ENCODE data around the gene QKI. TPM values are rescaled to one million over a fixed set of nuclear protein-coding genes. Genes with fewer than 3 reads are reported as not detected.
A peak's percentile ranks its signal among the peaks of the same experiment; 100 is the strongest.

The QKI gene
- total RNA-seq, 1 experiment from 2014 or later = 176 TPM

GRCh38 chr6:163369628-163370365 is 44.7 kb upstream of the QKI start:
- H3K14ac ChIP-seq (ENCODE audit: insufficient read depth, low read length) = no peak overlapping the region
- H3K9me3 ChIP-seq (ENCODE audit: control insufficient read depth, low read depth, low read length) = no peaks in the 10 kb centered on the region
- Mint-ChIP-seq H3K27me3 (ENCODE audit: low read depth) (peaks cover 1% of the 10 kb centered on the region), H3K4me1 (peaks cover 3 to 5% of the 10 kb centered on the region in 2 experiments; a peak in 1 of 4 replicates), H3K36me3 (ENCODE audit: insufficient read depth in 1 of 3, low read depth in 3 of 3) (no peaks in the 10 kb centered on the region), H3K27ac (peak overlapping the region in 1 of 3 experiments; percentile 67; a peak in 1 of 7 replicates), H3K9me3 (no peaks in the 10 kb centered on the region), H3K4me3 (no peak overlapping the region)
- H2BK15ac ChIP-seq (ENCODE audit: low read depth, low read length) = no peak overlapping the region
- no peaks in the 10 kb centered on the region for H3K27me3 ChIP-seq (ENCODE audit: insufficient read depth, low read length)
- H3K18ac ChIP-seq (ENCODE audit: insufficient read length, low read depth, low read length) = no peak overlapping the region
- H3K4ac ChIP-seq (ENCODE audit: low read depth, low read length) = no peak overlapping the region
- H4K20me1 ChIP-seq (ENCODE audit: control insufficient read depth, insufficient read depth, insufficient read length) = no peaks in the 10 kb centered on the region
- peaks cover 4% of the 10 kb centered on the region; the same call in 1 of the 2 replicates for H3K4me1 ChIP-seq (ENCODE audit: insufficient read depth, low read length)
- H3T11ph ChIP-seq (ENCODE audit: low read length) = no peak overlapping the region
- TF ChIP-seq, protein P1, sequence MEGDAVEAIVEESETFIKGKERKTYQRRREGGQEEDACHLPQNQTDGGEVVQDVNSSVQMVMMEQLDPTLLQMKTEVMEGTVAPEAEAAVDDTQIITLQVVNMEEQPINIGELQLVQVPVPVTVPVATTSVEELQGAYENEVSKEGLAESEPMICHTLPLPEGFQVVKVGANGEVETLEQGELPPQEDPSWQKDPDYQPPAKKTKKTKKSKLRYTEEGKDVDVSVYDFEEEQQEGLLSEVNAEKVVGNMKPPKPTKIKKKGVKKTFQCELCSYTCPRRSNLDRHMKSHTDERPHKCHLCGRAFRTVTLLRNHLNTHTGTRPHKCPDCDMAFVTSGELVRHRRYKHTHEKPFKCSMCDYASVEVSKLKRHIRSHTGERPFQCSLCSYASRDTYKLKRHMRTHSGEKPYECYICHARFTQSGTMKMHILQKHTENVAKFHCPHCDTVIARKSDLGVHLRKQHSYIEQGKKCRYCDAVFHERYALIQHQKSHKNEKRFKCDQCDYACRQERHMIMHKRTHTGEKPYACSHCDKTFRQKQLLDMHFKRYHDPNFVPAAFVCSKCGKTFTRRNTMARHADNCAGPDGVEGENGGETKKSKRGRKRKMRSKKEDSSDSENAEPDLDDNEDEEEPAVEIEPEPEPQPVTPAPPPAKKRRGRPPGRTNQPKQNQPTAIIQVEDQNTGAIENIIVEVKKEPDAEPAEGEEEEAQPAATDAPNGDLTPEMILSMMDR (conservative IDR thresholded peaks at IDR 0.05) = no peak
- no peak overlapping the region for H2BK20ac ChIP-seq (ENCODE audit: low read depth, low read length, poor library complexity, severe bottlenecking)
- no peak overlapping the region for H3K4me2 ChIP-seq (ENCODE audit: insufficient read depth, insufficient read length, low read length)
- H2AFZ ChIP-seq (ENCODE audit: low read length) = no peak overlapping the region
- WGBS (ENCODE audit: extremely low coverage, insufficient read length, low lambda C conversion rate) = no CpG with 5 or more reads among the region's 15 CpGs
- H4K91ac ChIP-seq (ENCODE audit: insufficient read length, low read depth, low read length) = no peak overlapping the region
- no peak overlapping the region for H3K27ac ChIP-seq (ENCODE audit: insufficient read length, low read depth, low read length)
- DNase-seq = no peak
- H2BK12ac ChIP-seq (ENCODE audit: insufficient read length, low read depth, low read length) = no peak overlapping the region
- H3K79me2 ChIP-seq (ENCODE audit: insufficient read depth, low read length) = no peaks in the 10 kb centered on the region
- H3K56ac ChIP-seq (ENCODE audit: insufficient read length, low read depth, low read length) = no peak overlapping the region
- H2BK120ac ChIP-seq (ENCODE audit: low read depth, low read length, poor library complexity, severe bottlenecking) = no peak overlapping the region
- H4K8ac ChIP-seq (replicated peaks; ENCODE audit: insufficient read length, low read depth, low read length) = no peak overlapping the region
- H2BK5ac ChIP-seq (ENCODE audit: insufficient read length, low read length) = no peak overlapping the region
- no peaks in the 10 kb centered on the region for H3K79me1 ChIP-seq (ENCODE audit: insufficient read depth, low read depth, low read length, poor library complexity, severe bottlenecking)
- no peak overlapping the region for H4K5ac ChIP-seq (ENCODE audit: insufficient read length, low read depth, low read length)
- H3K23ac ChIP-seq (ENCODE audit: insufficient read length, low read depth, low read length) = no peak overlapping the region
- no peak overlapping the region for H3K9ac ChIP-seq (ENCODE audit: extremely low read depth, insufficient read length, low read length)
- H3K23me2 ChIP-seq (ENCODE audit: insufficient read length, low read depth, low read length, poor library complexity, severe bottlenecking) = no peaks in the 10 kb centered on the region
- H2AK5ac ChIP-seq (ENCODE audit: insufficient read length, low read length) = no peak overlapping the region
